Kasumi-1 (cell line): Measurements from ENCODE around the gene LTA.

ENCODE experiments used
- DNase-seq, 2 experiments: peaks; one replicate each; lab custom pipeline; 2025; lab: John Stamatoyannopoulos, UW

The LTA gene

DNA sequence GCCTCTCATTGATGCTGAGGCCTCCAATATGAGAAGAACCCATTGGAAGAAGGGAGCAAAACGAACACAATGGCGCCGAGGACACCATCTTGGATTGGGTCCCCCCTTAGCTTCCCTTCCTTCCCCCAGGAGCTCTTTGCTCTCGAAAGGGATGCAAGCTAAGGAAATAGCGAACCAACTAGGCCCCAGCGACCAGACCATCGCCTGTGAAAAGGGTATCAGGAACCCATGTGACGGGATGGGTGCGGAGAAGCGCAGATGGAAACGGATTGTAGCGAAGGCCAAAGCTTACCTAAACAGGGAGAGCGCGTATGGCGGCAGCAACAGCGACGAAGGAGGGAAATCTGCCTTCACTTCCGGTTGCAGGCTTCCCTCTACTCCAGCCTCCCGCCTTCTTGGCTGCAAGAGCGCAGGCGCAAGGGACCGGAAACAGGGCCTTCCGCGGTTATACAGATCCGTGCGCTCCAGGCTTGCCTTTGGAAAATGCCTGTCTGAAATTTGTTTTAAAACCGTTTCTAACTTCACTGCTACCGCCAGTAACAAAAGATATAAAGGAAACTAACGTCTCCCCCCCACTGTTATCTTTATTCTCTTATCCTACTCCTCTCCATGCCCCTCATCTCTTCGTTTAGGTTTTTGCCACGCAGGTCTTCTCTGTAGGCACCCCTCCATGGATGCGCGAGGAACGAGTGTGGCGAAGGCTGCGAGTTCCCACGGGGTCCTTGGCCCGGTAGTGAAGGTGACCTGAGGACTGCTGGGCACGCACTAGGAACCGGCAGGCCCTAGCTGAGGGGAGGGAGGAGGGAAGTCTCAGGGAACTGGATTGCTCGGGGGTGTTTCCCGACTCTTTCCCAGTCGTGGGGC lies 30.2 kb upstream of the LTA start, which contains the start of gene DDX39B:
TSS of gene DDX39B (minus strand) at position 346 of the 864 bp plus-strand sequence. CDS start 1,471 bp downstream, outside the sequence.
- DNase-seq = peak; percentile 97

GRCh38 chr6:31543639-31544038 lies 28.4 kb upstream of the LTA start:
- no peak for DNase-seq

GRCh38 chr6:31544676-31545075 lies 27.4 kb upstream of the LTA start:
- DNase-seq = no peak

GRCh38 chr6:31545291-31545690 lies 26.8 kb upstream of the LTA start:
- DNase-seq = no peak

DNA sequence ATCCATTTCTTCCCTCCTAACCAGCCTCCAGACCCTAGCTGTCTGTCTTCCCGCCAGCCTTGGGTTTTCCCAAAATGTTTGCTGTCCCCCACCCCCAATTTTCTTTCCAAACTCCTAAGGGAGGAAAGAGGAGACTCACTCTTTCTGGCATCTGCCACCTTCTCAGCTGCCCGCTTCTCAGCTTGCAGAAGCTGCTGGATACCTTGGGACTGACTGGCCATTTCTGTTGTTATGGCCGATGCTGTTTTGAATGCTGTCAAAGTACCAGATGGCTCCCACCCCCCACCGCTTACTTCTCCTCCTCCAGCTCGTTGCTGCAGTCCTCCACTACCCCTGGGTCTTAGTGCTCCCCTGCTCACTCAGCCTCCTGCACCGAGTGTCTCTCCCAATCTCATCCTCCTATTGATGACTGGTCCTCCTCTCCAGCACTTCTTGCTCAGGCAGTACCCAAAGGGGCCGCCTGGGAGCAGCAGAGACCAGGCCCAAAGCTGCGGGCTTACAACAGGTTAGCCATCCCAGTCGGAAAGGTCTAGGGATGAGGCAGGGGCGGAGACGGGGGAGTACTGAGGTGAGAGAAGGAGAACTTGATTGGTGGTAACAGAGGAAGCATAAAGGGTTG lies 25.6 kb upstream of the LTA start, which contains the start of gene ATP6V1G2:
TSS of gene ATP6V1G2 (minus strand) at position 270 of the 619 bp plus-strand sequence. CDS start at position 221, 49 bp downstream.
- DNase-seq = peak; percentile 93 to 94

DNA sequence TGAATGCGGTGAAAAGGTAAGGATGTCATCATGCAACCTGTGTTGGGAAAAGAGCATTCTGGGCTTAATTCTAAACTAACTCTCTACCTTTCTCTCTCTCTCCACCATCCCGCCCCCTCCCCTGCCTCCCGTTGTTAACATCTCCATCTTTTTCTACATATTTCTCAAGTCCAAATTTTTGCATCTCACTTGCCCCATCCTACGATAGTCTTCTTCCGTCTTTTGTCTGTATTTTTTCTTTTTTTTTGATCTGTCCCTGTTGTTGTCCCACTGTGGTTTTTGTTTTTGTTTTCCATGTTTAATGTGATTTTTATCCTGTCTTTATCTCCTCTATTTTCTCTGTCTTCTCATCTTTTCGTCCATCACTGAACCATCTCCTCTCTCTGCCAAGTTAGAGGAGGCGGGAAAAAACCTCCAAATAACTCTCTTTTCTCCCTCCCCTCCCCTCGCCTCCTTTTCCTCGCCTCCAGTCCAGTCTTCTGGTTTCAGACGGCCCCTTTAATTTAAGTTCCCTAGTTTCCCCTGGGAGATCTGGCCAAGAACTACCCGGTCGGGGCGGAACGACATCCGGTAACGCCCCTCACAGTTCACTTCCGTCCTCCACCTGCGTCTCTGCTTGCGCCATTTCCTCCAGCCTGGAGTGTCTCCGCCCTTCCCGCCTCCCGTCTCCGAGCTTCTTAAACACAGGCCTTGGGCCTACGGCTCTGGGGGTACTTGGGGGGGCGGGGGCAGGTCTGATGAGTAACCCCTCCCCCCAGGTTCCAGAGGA lies 24.9 kb upstream of the LTA start, which contains the start of gene NFKBIL1:
TSS of gene NFKBIL1 (plus strand) at position 651 of the 769 bp plus-strand sequence. CDS start at position 738, 87 bp downstream.
- peak; percentile 99 for DNase-seq

DNA sequence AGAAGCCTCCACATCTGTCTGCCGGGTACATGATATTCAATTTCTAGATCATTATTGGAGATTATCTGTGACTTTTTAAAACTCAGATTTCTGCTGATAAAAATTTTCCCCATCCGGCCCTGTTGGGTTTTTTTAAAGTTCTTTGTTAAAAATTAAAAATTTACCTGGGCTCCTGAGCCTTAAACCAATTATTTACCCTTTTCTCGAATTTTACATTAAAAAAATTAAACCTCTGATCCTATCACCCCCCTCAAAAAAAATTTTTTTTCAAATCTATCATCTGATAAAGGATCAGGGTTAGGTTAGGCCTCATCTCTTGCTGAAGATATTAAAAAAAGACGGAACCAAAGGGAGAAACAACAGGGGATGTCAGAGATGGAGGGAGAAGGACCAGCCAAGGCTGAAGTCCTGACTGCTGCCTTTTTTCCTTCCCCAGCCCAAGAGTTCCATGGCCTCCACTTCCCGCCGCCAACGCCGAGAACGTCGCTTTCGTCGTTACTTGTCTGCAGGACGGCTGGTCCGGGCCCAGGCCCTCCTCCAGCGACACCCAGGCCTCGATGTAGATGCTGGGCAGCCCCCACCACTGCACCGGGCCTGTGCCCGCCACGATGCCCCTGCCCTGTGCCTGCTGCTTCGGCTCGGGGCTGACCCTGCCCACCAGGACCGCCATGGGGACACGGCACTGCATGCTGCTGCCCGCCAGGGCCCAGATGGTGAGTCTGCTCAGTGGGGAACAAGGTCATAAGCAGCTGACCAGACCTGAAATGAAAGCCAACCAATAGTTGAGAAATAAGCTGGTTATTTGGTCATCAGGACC lies 24.2 kb upstream of the LTA start:
- no peak for DNase-seq

GRCh38 chr6:31548544-31548873 lies 23.6 kb upstream of the LTA start:
- no peak for DNase-seq

DNA sequence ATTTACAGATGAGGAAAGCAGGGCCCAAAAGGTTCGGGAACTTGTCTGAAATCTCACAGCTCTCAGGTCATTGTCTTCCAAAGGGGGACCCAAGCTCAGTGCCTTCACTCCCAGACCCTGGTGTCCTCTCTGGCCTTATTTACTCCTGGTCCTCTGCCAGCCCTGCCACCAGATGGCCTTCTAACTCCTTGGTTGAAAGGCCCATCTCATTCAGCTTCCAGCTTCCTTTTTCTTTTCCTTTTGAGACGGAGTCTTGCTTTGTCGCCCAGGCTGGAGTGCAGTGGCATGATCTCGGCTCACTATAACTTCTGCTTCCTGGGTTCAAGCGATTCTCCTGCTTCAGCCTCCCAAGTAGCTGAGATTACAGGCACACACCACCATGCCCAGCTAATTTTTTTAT lies 20.7 kb upstream of the LTA start:
- DNase-seq = peak; percentile 89 to 93

- DNase-seq = no peak
Observed at GRCh38 chr6:31556307-31556706, 15.8 kb upstream of the LTA start.

DNA sequence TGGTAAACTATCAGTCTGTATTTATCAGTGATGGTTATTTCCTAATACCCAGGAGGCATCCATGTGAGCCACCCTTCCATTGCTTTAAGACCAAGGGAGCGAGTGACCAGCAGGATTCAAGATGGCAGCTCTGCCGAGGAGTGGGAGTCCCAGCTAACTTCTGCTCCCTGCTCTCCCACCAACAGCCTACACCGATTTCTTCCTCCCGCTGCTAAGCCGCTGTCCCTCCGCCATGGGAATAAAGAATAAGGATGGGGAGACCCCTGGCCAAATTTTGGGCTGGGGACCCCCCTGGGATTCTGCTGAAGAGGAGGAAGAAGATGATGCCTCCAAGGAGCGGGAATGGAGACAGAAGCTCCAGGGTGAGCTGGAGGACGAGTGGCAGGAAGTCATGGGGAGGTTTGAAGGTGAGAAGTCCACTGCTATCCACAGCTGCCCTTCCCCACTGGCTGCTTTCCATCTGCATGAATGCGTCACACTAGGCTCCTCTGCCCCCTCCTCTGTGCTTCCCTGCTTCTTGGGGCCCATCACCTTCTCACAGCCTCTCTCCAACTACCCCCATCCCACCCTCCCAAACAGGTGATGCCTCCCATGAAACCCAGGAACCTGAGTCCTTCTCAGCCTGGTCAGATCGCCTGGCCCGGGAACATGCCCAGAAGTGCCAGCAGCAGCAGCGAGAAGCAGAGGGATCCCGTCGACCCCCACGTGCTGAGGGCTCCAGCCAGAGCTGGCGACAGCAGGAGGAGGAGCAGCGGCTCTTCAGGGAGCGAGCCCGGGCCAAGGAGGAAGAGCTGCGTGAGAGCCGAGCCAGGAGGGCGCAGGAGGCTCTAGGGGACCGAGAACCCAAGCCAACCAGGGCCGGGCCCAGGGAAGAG lies 14.4 kb upstream of the LTA start:
- DNase-seq = no peak

DNA sequence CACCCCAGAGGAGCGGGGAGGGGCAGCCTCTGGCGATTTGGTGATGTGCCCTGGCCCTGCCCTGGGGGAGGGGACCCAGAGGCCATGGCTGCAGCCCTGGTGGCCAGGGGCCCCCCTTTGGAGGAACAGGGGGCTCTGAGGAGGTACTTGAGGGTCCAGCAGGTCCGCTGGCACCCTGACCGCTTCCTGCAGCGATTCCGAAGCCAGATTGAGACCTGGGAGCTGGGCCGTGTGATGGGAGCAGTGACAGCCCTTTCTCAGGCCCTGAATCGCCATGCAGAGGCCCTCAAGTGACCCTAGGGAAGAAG lies 13.8 kb upstream of the LTA start:
- no peak for DNase-seq

- DNase-seq = peak; percentile 99
Observed at GRCh38 chr6:31558631-31559500, 13.2 kb upstream of the LTA start.

DNA sequence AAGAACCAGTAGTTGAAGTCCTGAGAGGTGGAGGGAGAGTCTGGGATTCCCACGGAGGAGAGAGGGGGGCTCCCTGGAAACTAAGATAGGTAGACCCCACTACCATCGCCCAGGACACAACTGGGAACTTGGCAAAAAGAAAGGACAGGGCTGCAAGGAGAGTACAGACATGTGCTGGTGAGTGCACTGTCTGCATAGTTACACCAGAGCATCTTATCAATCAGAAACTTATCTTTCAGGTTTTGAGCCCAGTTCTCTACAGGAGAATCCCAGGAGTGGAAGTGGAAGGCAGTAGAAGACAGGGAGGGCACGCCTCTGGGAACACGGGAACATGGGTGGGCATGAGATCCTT lies 12.5 kb upstream of the LTA start:
- DNase-seq = no peak

GRCh38 chr6:31559958-31560696 lies 12.0 kb upstream of the LTA start:
- peak; percentile 98 for DNase-seq

GRCh38 chr6:31560697-31561058 lies 11.4 kb upstream of the LTA start:
- DNase-seq = peak; percentile 54 to 65

GRCh38 chr6:31567531-31568370 lies 4.3 kb upstream of the LTA start:
- DNase-seq = no peak

DNA sequence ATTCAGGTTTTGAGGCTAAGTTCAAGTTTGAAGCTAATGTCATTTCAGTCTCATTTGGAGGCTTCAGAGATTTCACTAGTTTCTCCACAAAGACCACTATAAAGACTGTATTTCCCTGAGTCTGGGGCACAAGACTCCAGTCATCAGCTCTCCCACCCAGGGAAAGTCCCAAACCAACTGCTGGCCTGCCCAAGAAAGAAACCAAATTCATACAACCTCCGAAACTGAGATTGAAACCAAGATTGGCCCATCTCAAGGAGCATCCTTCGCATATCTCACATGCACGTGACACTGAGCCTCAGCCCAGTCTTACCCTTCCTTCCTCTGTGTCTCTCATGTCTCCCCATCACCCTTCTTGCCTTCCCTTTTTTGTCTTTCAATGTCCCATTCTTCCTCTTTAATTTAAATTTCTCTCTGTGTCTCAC lies 3.5 kb upstream of the LTA start:
- no peak for DNase-seq
